GM23338 (cell line): Measurements from ENCODE around the gene SLC25A30. TPM values are rescaled to one million over a fixed set of nuclear protein-coding genes. Genes with fewer than 3 reads are reported as not detected.
A peak's percentile ranks its signal among the peaks of the same experiment; 100 is the strongest.

Experiments used
- ATAC-seq: fragments of 200-7000 bp; cut with Tn5 transposase; 3 replicates; pipeline ENCODE4 v1.9.1; 2020
- DNase-seq: peaks from one replicate; pipeline ENCODE4 v3.0.0-alpha.2; 2015; ENCODE audit warnings: low spot score
- H2AFZ ChIP-seq: fragments of 200-600 bp; sonication (generic); 2 replicates; pipeline ENCODE4 v1.8.0; 2016; ENCODE audit warnings: antibody characterized with exemption, mild to moderate bottlenecking, moderate library complexity
- H3F3A ChIP-seq: fragments of 200-600 bp; sonication (generic); replicated peaks from 2 replicates; pipeline ENCODE4 v1.8.0; 2017; ENCODE audit warnings: antibody characterized with exemption, mixed run types, low read depth
- H3K27ac ChIP-seq: fragments of 200-600 bp; sonication (generic); 2 replicates; pipeline ENCODE4 v1.6.1; 2016; ENCODE audit warnings: low read depth
- H3K27me3 ChIP-seq: fragments of 200-600 bp; sonication (generic); 2 replicates; pipeline ENCODE4 v1.8.0; 2016; ENCODE audit warnings: mild to moderate bottlenecking, mixed run types, moderate library complexity; ENCODE audit not compliant: insufficient read depth
- H3K36me3 ChIP-seq: fragments of 200-600 bp; sonication (generic); 2 replicates; pipeline ENCODE4 v1.8.0; 2016; ENCODE audit warnings: mild to moderate bottlenecking; ENCODE audit not compliant: insufficient read depth
- H3K4me1 ChIP-seq: fragments of 200-600 bp; sonication (generic); 2 replicates; pipeline ENCODE4 v1.8.0; 2016; ENCODE audit warnings: mild to moderate bottlenecking, moderate library complexity; ENCODE audit not compliant: insufficient read depth
- H3K4me2 ChIP-seq: fragments of 200-600 bp; sonication (generic); 2 replicates; pipeline ENCODE4 v1.7.1; 2017; ENCODE audit warnings: mixed run types
- H3K4me3 ChIP-seq: fragments of 200-600 bp; sonication (generic); 2 replicates; pipeline ENCODE4 v1.6.1; 2016; ENCODE audit warnings: mixed run types
- H3K79me2 ChIP-seq: fragments of 200-600 bp; sonication (generic); replicated peaks from 2 replicates; pipeline ENCODE4 v1.8.0; 2017; ENCODE audit warnings: mild to moderate bottlenecking; ENCODE audit not compliant: insufficient read depth
- H3K9me2 ChIP-seq: fragments of 200-600 bp; sonication (generic); 2 replicates; pipeline ENCODE4 v1.8.0; 2017; ENCODE audit not compliant: insufficient read depth
- H4K20me1 ChIP-seq: fragments of 200-600 bp; sonication (generic); replicated peaks from 2 replicates; pipeline ENCODE4 v1.8.0; 2017; ENCODE audit warnings: mild to moderate bottlenecking; ENCODE audit not compliant: insufficient read depth
- H3K27ac Mint-ChIP-seq: 2 replicates; pipeline ENCODE4 v1.8.0; 2020; ENCODE audit warnings: inconsistent platforms, mild to moderate bottlenecking, moderate library complexity, mixed read lengths
- H3K27me3 Mint-ChIP-seq: 3 replicates; pipeline ENCODE4 v1.8.0; 2022; ENCODE audit warnings: low read depth, mild to moderate bottlenecking, moderate library complexity, mixed read lengths, inconsistent platforms; ENCODE audit not compliant: insufficient read depth, poor library complexity
- H3K36me3 Mint-ChIP-seq: 3 replicates; pipeline ENCODE4 v1.8.0; 2021; ENCODE audit warnings: low read depth, mild to moderate bottlenecking, inconsistent platforms, moderate library complexity, mixed read lengths
- H3K4me1 Mint-ChIP-seq: 3 replicates; pipeline ENCODE4 v1.8.0; 2020; ENCODE audit warnings: mild to moderate bottlenecking, inconsistent platforms, mixed read lengths
- H3K4me3 Mint-ChIP-seq: 3 replicates; pipeline ENCODE4 v1.8.0; 2021; ENCODE audit warnings: moderate library complexity, mild to moderate bottlenecking, inconsistent platforms, mixed read lengths
- H3K9me3 Mint-ChIP-seq: 3 replicates; pipeline ENCODE4 v1.8.0; 2020; ENCODE audit warnings: moderate library complexity, mild to moderate bottlenecking, inconsistent platforms, mixed read lengths
- CREB1 ChIP-seq: fragments of 250-450 bp; sonication (Bioruptor Pico); IDR thresholded peaks from 2 replicates; pipeline ENCODE4 v1.5.0; 2020; ENCODE audit warnings: low read depth, mild to moderate bottlenecking, moderate library complexity
- CTCF ChIP-seq, 2 experiments: fragments of 200-600 bp in 1 of 2; sonication (generic) in 1 of 2; conservative IDR thresholded peaks; 2 replicates each; pipeline versions ENCODE4 v1.5.1 to v1.6.1; 2016 to 2017; ENCODE audit warnings: antibody characterized with exemption in 2 of 2, low read depth in 2 of 2, mild to moderate bottlenecking in 2 of 2, moderate library complexity in 1 of 2
- ETS1 ChIP-seq: IDR thresholded peaks from 2 replicates; pipeline ENCODE4 v1.6.1; 2016; ENCODE audit warnings: antibody characterized with exemption
- EZH2 ChIP-seq: fragments of 200-600 bp; sonication (generic); IDR thresholded peaks from one replicate; pipeline ENCODE4 v1.8.0; 2017; ENCODE audit warnings: antibody characterized with exemption, mild to moderate bottlenecking, low read depth; ENCODE audit not compliant: unreplicated experiment
- EZH2phosphoT487 ChIP-seq: fragments of 200-600 bp; sonication (generic); IDR thresholded peaks from one replicate; pipeline ENCODE4 v1.8.1; 2018; ENCODE audit warnings: antibody characterized with exemption; ENCODE audit not compliant: unreplicated experiment
- JUNB ChIP-seq: IDR thresholded peaks from one replicate; pipeline ENCODE4 v1.6.1; 2016; ENCODE audit warnings: antibody characterized with exemption; ENCODE audit not compliant: unreplicated experiment
- NANOG ChIP-seq: IDR thresholded peaks from 2 replicates; pipeline ENCODE4 v1.6.1; 2016; ENCODE audit warnings: antibody characterized with exemption, borderline replicate concordance
- POLR2AphosphoS5 ChIP-seq: IDR thresholded peaks from 2 replicates; pipeline ENCODE4 v1.6.1; 2016; ENCODE audit warnings: antibody characterized with exemption, low read depth
- REST ChIP-seq: IDR thresholded peaks from one replicate; pipeline ENCODE4 v1.6.1; 2018; ENCODE audit warnings: antibody characterized with exemption; ENCODE audit not compliant: unreplicated experiment
- STAT1 ChIP-seq: IDR thresholded peaks from one replicate; pipeline ENCODE4 v1.6.1; 2016; ENCODE audit warnings: antibody characterized with exemption; ENCODE audit not compliant: unreplicated experiment
- ZNF331 ChIP-seq: fragments of 250-450 bp; sonication (Bioruptor Pico); IDR thresholded peaks from 2 replicates; pipeline ENCODE4 v1.5.0; 2020; ENCODE audit warnings: low read depth, mild to moderate bottlenecking, moderate library complexity
- polyA plus RNA-seq: library from polyadenylated mRNA; unstranded; fragments of >200 nt; fragmentation: Nextera tagmentation; extraction: Ambion mirVana; gene quantifications from 2 replicates; pipeline ENCODE4 v1.2.1, GENCODE V29; 2016
- total RNA-seq: library from RNA; depleted of rRNA; stranded (reverse); fragments of >200 nt; shearing (Covaris generic); gene quantifications from 2 replicates; pipeline ENCODE4 v1.2.3, GENCODE V29; 2014

Gene SLC25A30
- total and polyA plus RNA-seq, 2 experiments from 2014 or later = 2.0 to 7.5 TPM

- Mint-ChIP-seq H3K9me3 (no peaks in the 10 kb centered on the region), H3K4me1 (no peaks in the 10 kb centered on the region), H3K27ac (no peak overlapping the region), H3K36me3 (peaks cover 10% of the 10 kb centered on the region), H3K4me3 (no peak overlapping the region), H3K27me3 (no peaks in the 10 kb centered on the region)
- DNase-seq (no peak), ATAC-seq (no peak)
- Histone ChIP-seq H3K36me3 (peaks cover 4% of the 10 kb centered on the region; the same call in 1 of the 2 replicates), H3K4me1 (no peaks in the 10 kb centered on the region), H2AFZ (no peak overlapping the region), H3K27me3 (no peaks in the 10 kb centered on the region), H3K4me2 (no peak overlapping the region), H3K9me2 (no peaks in the 10 kb centered on the region), H3F3A (0 out of 2 replicates have a peak, but pooled peaks cover 4% of the 10 kb centered on the region), H4K20me1 (peaks cover 6% of the 10 kb centered on the region; the same call in 1 of the 2 replicates), H3K27ac (peak overlapping the region; percentile 69; the same call in 1 of the 2 replicates), H3K4me3 (no peak overlapping the region), H3K79me2 (0 out of 2 replicates have a peak, but pooled peaks cover 4% of the 10 kb centered on the region)
- TF ChIP-seq NANOG (no peak), ETS1 (no peak), REST (no peak), STAT1 (no peak), JUNB (no peak), CTCF (conservative IDR thresholded peaks at IDR 0.05; ENCODE audit: low read depth in 2 of 2) (no peak), ZNF331 (CRISPR knock-in tag) (no peak), POLR2AphosphoS5 (no peak), EZH2 (no peak), EZH2phosphoT487 (no peak), CREB1 (CRISPR knock-in tag) (no peak)
Measured at GRCh38 chr13:45411221-45411620, 7.0 kb downstream of the SLC25A30 start.
